ENCODE data around the gene SEC31A.
"Not testable (repeated sequence)": the region's sequence is repeated elsewhere in the genome, so short reads cannot be mapped to it uniquely, and the experiment has no call there.

SEC31A gene

GRCh38 chr4:82898322-82899243, 7.6 kb upstream of the SEC31A start:
- no peak for DNase-seq (ENCODE audit: low read depth in 2 of 2)

- DNase-seq (ENCODE audit: low read depth in 2 of 2), result no peak
Observed at GRCh38 chr4:82896755-82897154, 5.8 kb upstream of the SEC31A start.

GRCh38 chr4:82893942-82894341, 3.0 kb upstream of the SEC31A start:
- DNase-seq (ENCODE audit: low read depth in 2 of 2), result no peak

GRCh38 chr4:82892467-82892802, 1.5 kb upstream of the SEC31A start:
- DNase-seq (ENCODE audit: low read depth in 2 of 2), result no peak

GRCh38 chr4:82891707-82892466, 934 bp upstream of the SEC31A start:
- no peak for DNase-seq (ENCODE audit: low read depth in 2 of 2)

- DNase-seq (ENCODE audit: low read depth in 2 of 2), result no peak
Observed at GRCh38 chr4:82890528-82890900, 439 bp downstream of the SEC31A start.

GRCh38 chr4:82889287-82889686, 1.7 kb downstream of the SEC31A start:
- no peak for DNase-seq (ENCODE audit: low read depth in 2 of 2)

- DNase-seq (ENCODE audit: low read depth in 2 of 2), result no peak
Observed at GRCh38 chr4:82886147-82886942, 4.6 kb downstream of the SEC31A start.

- DNase-seq (ENCODE audit: low read depth in 2 of 2), result no peak
Observed at GRCh38 chr4:82885410-82885809, 5.5 kb downstream of the SEC31A start.

- DNase-seq (ENCODE audit: low read depth in 2 of 2), result no peak
Observed at GRCh38 chr4:82868572-82868971, 22.4 kb downstream of the SEC31A start.

- no peak for DNase-seq (ENCODE audit: low read depth in 2 of 2)
Observed at GRCh38 chr4:82866706-82867385, 24.1 kb downstream of the SEC31A start.

- not testable (repeated sequence) for DNase-seq (ENCODE audit: low read depth in 2 of 2)
Observed at GRCh38 chr4:82866033-82866432, 24.9 kb downstream of the SEC31A start.

GRCh38 chr4:82865592-82865991, 25.4 kb downstream of the SEC31A start:
- no peak for DNase-seq (ENCODE audit: low read depth in 2 of 2)

GRCh38 chr4:82864336-82864979, 26.5 kb downstream of the SEC31A start:
- DNase-seq (ENCODE audit: low read depth in 2 of 2), result no peak

GRCh38 chr4:82861529-82861928, 29.4 kb downstream of the SEC31A start:
- no peak for DNase-seq (ENCODE audit: low read depth in 2 of 2)

- not testable (repeated sequence) for DNase-seq (ENCODE audit: low read depth in 2 of 2)
Observed at GRCh38 chr4:82860487-82860886, 30.5 kb downstream of the SEC31A start.

- DNase-seq (ENCODE audit: low read depth in 2 of 2), result no peak
Observed at GRCh38 chr4:82852751-82853285, 38.1 kb downstream of the SEC31A start.

GRCh38 chr4:82851885-82852750, 38.8 kb downstream of the SEC31A start:
- DNase-seq (ENCODE audit: low read depth in 2 of 2), result no peak

GRCh38 chr4:82851318-82851717, 39.6 kb downstream of the SEC31A start:
- DNase-seq (ENCODE audit: low read depth in 2 of 2), result no peak

- DNase-seq (ENCODE audit: low read depth in 2 of 2), result no peak
Observed at GRCh38 chr4:82850684-82851083, 40.3 kb downstream of the SEC31A start.

Measured in stimulated activated CD8-positive, alpha-beta memory T cell treated with anti-CD3 and anti-CD28 coated beads, Interleukin-7, amount 100 ng/mL, for 1 hour (primary cell).